Activated CD8-positive, alpha-beta memory T cell treated with anti-CD3 and anti-CD28 coated beads for 4 hours (primary cell): ENCODE results near the gene S100A6.
"Not testable (repeated sequence)": the region's sequence is repeated elsewhere in the genome, so short reads cannot be mapped to it uniquely, and the experiment has no call there.

ENCODE experiments used
- DNase-seq, 2 donors: peaks; one replicate each; pipeline ENCODE4 v3.0.0-alpha.2; 2020; ENCODE audit warnings: low read depth in 2 of 2

The S100A6 gene

GRCh38 chr1:153531638-153532037 lies 4.2 kb downstream of the S100A6 start:
- DNase-seq: no peak

GRCh38 chr1:153527683-153528040 lies 8.1 kb downstream of the S100A6 start:
- no peak for DNase-seq

GRCh38 chr1:153527023-153527682 lies 8.6 kb downstream of the S100A6 start:
- DNase-seq: no peak

- no peak for DNase-seq
These were observed 9.7 kb downstream of the S100A6 start for GRCh38 chr1:153526132-153526543.

- no peak for DNase-seq
These were observed 10.6 kb downstream of the S100A6 start for GRCh38 chr1:153525088-153525728.

GRCh38 chr1:153522353-153523048 lies 13.3 kb downstream of the S100A6 start:
- not testable (repeated sequence) for DNase-seq

- not testable (repeated sequence) for DNase-seq
These were observed 14.0 kb downstream of the S100A6 start for GRCh38 chr1:153521808-153522207.

GRCh38 chr1:153520818-153521476 lies 14.8 kb downstream of the S100A6 start:
- DNase-seq: no peak

- not testable (repeated sequence) for DNase-seq
These were observed 15.6 kb downstream of the S100A6 start for GRCh38 chr1:153520137-153520691.

GRCh38 chr1:153519242-153519641 lies 16.5 kb downstream of the S100A6 start:
- no peak for DNase-seq

- no peak for DNase-seq
These were observed 20.0 kb downstream of the S100A6 start for GRCh38 chr1:153515504-153516394.

- no peak for DNase-seq
These were observed 22.1 kb downstream of the S100A6 start for GRCh38 chr1:153513666-153514065.

- DNase-seq: no peak
These were observed 22.8 kb downstream of the S100A6 start for GRCh38 chr1:153513023-153513422.

GRCh38 chr1:153510984-153511410 lies 24.8 kb downstream of the S100A6 start:
- DNase-seq: peak; percentile 62 to 66

GRCh38 chr1:153509729-153510354 lies 25.9 kb downstream of the S100A6 start:
- DNase-seq: peak; percentile 25 to 35

- no peak for DNase-seq
These were observed 26.8 kb downstream of the S100A6 start for GRCh38 chr1:153509036-153509435.

- DNase-seq: no peak
These were observed 27.7 kb downstream of the S100A6 start for GRCh38 chr1:153507926-153508583.

- DNase-seq: no peak
These were observed 28.9 kb downstream of the S100A6 start for GRCh38 chr1:153506831-153507413.

GRCh38 chr1:153506386-153506785 lies 29.4 kb downstream of the S100A6 start:
- no peak for DNase-seq

GRCh38 chr1:153505576-153505975 lies 30.2 kb downstream of the S100A6 start:
- DNase-seq: no peak
